IPS-11a (cell line): ENCODE data around the gene CCNG1.

Experiments used
- H3K4me3 ChIP-seq: one replicate; pipeline ENCODE4 v1.5.1; 2013; ENCODE audit warnings: low read depth, low read length, control low read depth

CCNG1 gene

DNA sequence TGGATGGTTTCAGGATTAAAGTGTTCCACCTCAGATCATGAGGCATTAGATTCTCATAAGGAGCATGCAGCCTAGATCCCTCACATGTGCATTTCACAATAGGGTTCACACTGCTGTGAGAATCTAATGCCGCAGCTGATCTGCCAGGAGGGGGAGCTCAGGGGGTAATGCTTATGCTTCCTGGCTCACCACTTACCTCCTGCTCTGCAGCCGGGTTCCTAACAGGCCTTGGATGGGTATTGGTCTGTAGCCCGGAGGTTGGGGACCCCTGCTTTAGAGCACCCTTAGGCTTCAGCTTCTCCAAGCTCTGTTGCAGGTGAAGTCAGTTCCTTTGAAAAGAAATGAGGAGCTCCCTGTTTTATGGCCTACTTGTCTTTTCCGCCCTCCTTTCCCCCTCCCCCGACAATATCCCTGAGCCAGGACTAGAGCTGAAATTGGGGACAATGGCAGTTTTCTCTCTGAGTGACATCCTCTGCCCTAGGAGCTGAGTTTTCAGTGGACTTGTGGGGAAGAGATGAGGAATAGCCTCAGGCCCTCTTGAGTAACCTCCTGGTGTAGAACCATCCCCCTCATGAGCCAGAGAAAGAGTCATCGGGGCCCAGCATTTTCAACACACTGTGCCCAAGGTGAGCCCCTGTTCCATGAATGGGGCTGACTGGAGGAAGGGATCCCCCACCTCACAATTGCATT is 51.8 kb downstream of the CCNG1 start:
- no peak overlapping the region for H3K4me3 ChIP-seq

GRCh38 chr5:163489745-163490075 is 52.3 kb downstream of the CCNG1 start:
- no peak overlapping the region for H3K4me3 ChIP-seq
